GM12865 (cell line): ENCODE measurements around the gene TRABD2B.

Source experiments
- DNase-seq: peaks from one replicate; pipeline ENCODE4 v3.0.0; 2010; ENCODE audit warnings: low read depth
- H3K4me3 ChIP-seq: 2 replicates; pipeline ENCODE4 v1.5.1; 2011; ENCODE audit warnings: mild to moderate bottlenecking, low read depth, low read length, control low read depth
- CTCF ChIP-seq: IDR thresholded peaks from 2 replicates; pipeline ENCODE4 v1.5.1; 2011; ENCODE audit warnings: low read length, control low read depth, low read depth, inconsistent platforms; ENCODE audit not compliant: insufficient read depth; ENCODE audit errors: missing control alignments

Gene TRABD2B

GRCh38 chr1:47824716-47825115 lies 172.5 kb downstream of the TRABD2B start:
- no peak for DNase-seq
- no peak for TF ChIP-seq CTCF
- no peak overlapping the region for H3K4me3 ChIP-seq

GRCh38 chr1:47824297-47824696 lies 172.9 kb downstream of the TRABD2B start:
- H3K4me3 ChIP-seq: no peak overlapping the region
- DNase-seq: no peak
- TF ChIP-seq CTCF: no peak

- no peak for DNase-seq
- H3K4me3 ChIP-seq: no peak overlapping the region
- TF ChIP-seq CTCF: no peak
Measured at GRCh38 chr1:47823040-47823808, 174.0 kb downstream of the TRABD2B start.

- TF ChIP-seq CTCF: no peak
- H3K4me3 ChIP-seq: no peak overlapping the region
- DNase-seq: no peak
Measured at GRCh38 chr1:47821760-47822159, 175.4 kb downstream of the TRABD2B start.

GRCh38 chr1:47819574-47819888 lies 177.7 kb downstream of the TRABD2B start:
- no peak for TF ChIP-seq CTCF
- DNase-seq: no peak
- H3K4me3 ChIP-seq: no peak overlapping the region

GRCh38 chr1:47818682-47819573 lies 178.3 kb downstream of the TRABD2B start:
- DNase-seq: no peak
- no peak for TF ChIP-seq CTCF
- no peak overlapping the region for H3K4me3 ChIP-seq
